C1 segment of cervical spinal cord (tissue), 14 donors: ENCODE data around the gene LRRC38.
A peak's percentile ranks its signal among the peaks of the same experiment; 100 is the strongest.

ENCODE experiments used
- DNase-seq, 14 donors: peaks; one replicate each; lab custom pipeline; 2025; lab: John Stamatoyannopoulos, UW

The LRRC38 gene

DNA sequence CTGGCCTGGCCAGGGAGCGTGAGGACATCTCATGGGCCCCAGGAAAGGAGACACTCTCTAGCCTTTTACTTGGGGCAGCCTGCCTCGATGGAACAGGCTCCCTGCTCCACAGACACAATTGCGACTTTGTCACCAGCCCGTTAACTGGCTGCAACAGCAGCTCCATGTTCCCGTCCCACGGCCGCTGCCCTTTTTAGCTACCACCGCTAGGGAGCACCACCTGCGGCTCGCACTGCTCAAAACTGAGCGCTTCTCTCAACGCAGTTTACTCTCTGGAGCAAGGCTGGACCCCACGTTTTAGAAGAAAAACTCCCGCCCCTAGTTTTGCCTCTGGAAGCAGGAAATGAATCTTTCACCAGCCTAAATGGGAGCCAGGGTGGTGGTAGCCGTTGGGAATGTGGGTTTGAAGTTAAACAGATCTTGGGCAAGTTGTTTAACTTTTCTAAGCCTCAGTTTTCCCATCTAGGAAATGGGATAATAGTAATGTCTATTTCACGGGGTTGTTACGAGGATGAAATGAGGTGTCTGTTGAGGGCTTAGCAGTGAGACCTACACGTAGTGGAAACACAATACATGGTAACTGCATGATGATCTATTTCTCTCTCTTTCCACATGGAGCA is 3.5 kb upstream of the LRRC38 start:
- DNase-seq: peak in 3 of 14 donors; percentile 2 to 18 (median 6)

DNA sequence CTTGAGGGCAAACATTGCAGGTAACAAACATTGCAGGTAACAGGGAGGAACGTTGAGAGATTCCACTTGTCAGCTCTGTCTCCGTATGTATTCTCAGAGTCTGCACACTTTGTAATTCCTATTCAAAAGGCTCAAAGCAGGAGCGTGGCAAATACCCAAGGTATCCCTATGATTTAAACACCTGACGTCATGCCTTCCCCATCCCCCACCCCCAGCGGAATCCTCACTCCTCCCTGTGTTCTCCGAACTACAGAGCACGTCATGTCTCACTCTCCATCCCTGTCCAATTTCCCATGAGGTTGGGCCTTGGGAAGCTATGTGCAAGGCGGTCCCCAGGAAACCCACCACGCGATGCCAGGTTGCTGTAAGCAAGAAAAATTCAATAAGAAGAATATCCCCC is 2.8 kb upstream of the LRRC38 start:
- DNase-seq: no peak

DNA sequence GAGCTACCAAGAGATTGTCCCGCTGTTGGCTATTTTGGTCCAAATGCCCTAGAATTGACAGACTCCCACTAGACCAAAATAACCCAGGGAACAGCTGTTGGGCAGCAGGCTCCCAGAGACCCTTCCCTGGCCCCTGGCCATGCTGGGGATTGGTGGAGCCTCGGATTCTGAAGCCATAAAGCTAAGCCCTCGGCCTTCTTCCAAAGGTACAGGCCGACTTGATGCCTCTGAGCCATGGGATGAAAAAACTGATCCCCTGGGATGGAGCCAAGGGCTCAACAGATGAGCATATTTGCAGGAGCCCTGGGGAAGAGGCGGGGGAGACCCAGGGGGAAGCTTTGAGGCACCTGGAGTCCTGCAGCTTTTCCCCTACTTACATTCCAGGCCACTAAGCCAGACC is 1.0 kb upstream of the LRRC38 start:
- DNase-seq: no peak

DNA sequence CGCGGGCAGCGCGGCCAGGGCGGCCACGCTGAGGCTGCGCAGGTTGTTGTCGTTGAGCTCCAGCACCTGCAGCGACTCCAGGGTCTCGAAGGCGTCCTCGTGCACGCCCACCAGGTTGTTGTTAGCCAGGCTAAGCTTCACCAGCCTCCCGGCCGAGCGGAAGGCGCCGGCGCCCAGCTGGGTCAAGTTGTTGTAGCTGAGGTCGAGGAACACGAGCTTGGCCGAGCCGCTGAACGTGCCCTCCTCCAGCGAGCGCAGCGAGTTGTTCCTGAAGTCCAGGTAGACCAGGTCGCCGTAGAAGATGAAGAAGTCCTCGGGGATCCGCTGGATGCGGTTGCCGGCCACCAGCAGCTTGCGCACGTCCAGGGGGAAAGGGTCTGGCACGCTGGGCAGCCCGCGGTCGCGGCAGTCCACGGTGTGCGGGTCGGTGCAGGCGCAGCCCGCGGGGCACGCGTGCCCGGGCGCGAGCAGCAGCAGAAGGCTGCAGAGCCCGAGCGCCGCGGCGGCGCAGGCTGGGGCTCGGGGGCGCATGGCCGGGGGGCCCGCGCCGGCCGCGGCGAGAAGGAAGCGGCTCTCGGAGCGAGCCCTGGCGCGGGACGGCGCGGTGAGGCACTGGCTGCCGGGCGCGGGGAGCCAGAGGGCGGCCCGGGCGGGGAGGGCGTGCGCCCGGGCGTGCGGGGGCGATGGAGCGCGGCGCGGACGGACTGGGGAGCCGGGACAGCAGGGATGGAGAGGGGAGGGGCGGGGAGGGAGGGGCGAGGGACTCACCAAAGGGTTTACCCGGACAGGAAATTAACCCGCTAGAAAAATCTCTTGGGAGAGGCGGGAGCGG is 524 bp downstream of the LRRC38 start:
- DNase-seq: no peak

DNA sequence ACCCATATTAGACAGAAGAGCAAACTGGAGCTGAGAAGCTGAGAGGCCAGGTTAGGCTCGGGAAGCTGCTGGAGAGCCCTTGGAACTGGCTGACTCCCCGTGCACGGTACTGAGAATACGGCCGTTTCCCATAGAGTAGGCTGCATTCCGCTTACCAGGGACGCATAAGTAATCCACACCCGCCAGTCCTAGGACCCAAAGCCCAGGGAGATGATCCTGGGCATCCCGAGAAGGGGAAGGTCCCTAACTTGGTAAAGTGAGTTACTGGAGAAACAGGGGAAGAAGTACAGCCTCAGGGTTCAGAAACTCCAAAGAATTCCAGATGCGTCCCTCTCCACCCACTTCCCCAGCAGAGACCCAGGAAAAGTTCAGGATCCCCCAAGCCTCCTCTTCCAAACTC is 1.3 kb downstream of the LRRC38 start:
- DNase-seq: no peak

DNA sequence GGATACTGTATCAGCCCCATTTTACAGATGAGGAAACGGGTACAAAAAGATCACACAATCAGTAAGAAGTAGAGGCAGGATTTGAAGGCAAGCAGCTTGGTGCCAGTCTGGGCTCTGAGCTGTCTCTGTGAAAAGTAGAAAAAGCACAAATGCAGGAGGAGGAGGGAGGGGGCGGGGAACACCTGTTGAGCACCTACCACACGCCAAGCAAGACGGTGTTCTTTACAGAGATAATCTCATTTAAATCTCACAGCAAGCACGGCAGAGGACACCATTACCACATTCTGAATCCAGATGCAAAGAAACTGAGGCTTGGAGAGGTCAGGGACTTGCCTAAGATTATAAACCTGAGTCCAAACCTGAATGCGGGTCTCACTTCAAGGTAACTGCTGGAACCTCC is 3.3 kb downstream of the LRRC38 start:
- DNase-seq: no peak

DNA sequence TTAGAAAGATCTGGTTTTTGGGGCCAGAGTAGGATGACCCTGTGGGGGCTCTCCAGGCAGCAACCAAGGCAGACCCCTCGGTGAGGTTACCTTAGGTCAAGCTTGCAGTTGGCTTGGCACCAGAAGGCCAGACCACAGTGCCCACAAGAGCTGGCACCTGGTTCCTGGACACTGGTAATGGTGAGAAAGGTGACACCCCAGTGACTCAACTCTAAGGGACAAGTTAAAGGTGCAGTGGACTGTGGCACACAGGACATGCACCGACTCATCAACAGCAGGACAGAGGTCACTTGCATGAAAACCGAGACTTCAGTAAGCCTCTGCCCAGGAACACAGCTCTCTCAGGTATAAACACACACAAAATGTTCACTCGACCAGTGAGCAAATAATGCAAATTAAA is 6.7 kb downstream of the LRRC38 start:
- no peak for DNase-seq

DNA sequence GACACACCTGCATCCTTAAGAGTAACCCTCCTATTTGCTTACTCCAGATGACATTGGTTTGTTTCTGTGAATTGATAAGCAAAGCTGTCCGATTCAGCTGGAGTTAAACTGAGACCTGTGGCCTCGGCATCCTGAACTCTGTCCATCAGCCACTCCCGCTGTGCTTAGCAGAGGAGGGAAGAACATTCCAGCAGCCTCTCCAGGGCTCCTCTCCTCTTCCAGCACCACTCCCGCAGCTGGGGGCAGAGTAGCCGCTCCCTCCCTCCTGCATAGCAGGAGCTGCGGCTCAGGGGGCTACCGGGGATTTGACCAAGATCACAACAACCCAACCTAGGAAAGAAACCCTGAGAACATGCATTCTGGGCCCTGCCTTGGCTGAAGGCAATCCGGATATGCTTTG is 8.8 kb downstream of the LRRC38 start:
- no peak for DNase-seq

DNA sequence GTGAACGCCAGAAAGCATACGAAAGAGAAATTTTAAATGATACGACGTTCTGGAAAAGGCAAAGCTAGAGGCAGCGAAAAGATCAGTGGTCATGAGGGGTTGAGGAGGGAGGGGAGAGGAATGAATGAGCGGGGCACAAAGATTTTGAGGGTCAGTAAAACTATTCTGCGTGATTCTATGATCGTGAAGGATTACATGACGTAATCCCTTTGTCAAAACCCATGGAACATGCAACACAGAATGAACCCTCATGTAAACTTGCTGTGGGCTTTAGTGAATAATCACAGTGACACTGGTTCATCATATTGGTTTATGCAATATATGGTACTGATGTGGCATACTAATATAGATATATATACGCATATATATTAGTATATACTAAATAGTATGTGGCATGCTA is 13.0 kb downstream of the LRRC38 start:
- no peak for DNase-seq

DNA sequence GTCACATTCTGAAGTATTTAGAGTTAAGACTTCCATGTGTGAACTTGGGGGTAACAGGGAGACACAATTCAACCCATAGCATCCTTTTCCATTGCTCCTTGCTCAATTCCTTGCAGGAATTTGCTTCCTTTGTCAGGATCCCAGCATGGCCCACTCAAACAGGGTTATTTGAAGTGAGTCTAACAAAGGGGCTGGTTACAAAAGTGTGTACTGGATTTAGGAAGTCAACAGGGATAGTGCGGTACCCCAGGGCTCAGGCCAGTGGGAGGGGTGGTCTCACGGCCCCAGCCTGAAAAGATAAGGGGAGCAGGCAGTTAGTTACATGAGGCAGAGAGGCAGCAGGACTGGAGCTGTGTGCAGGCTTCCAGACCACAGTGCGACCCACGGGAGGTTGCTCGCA is 14.4 kb downstream of the LRRC38 start:
- DNase-seq: no peak

DNA sequence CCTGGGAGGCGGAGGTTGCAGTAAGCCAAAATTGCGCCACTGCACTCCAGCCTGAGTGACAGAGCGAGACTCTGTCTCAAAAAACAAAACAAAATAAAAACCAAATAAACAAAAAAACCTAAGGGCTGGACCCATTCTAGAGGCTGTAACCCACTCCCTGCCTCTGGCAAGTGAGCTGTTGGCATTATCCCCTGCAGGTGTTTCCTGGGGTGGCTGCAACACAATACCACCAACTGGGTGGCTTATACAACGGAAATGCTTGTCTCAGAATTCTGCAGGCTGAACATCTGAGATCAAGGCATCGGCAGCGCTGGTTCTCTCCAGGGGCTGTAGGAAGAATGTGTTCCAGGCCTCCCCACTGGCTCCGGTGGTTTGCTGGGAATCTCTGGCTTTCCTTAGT is 15.2 kb downstream of the LRRC38 start:
- no peak for DNase-seq

DNA sequence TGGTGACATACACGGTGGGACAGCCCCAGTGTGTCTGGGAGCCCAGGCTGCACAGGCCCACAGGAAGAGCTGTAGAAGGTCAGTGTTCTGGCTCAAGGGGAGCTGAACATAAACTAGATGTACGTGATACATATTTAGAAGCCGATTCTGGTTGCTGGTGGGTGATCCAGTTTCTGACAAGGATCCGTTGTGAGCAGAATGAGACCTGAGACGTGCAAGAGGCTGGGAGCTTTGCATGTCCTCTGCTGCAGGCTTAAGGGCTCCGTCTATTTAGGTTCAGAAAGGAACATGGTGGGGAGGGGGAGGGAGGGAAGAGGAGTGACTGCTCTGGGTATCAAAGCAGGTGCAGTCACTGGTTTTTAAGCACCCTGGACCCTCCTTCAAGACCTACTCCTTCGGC is 18.6 kb downstream of the LRRC38 start:
- no peak for DNase-seq

DNA sequence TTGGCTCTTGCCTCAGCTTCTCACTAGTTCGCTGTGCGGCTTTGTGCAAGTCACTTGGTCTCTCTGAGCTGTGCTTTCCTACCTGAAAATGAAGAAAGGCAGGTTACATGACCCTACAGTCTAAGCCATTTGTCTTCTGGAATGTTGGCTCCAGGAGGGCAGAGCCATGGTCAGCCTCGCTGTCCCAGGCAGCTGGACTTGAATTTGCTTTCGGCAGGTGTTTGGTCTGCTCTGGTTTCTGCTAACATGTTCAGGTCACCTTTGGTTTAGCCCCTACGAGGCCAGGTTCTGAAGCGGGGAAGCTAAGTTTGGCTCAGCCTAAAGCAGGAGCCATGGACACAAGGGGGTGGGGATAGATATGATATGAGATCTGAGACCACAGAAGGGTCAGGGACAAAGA is 19.1 kb downstream of the LRRC38 start:
- no peak for DNase-seq

DNA sequence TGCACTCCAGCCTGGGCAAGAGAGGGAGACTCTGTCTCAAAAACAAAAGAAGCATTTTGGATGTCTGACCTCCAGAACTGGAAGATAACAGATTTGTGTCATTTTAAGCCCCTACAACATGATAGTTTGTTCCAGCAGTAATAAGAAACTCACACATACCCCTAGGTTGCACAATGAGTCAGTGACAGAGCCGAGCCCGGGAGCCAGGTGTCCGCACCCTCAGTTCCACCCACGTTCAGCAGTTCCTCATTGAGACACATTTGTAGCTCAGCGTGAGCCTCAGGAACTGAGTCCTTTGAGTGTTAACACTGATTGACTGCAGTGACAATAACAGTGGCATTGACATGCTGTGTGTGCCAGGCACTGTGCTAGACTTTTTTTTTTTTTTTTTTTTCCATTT is 19.8 kb downstream of the LRRC38 start:
- DNase-seq: no peak

DNA sequence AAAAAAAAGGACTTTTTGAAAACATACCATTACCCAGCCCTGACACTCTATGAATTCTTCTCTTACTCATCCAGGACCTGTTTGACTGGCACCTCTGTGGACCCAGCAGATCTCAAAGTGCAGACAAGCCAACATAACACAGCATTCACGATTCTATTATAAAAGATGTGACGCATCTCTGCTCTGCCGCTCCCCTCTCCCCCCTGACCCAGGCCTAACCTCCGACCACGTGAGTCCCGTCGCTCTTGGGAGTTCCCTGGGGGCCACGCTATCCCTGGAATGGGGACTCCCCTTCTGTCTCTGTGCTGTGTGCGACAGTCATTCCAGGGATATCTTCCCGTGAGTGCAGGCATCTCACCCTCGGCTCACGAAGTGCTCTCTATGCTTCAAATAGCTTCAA is 21.1 kb downstream of the LRRC38 start:
- DNase-seq: no peak

DNA sequence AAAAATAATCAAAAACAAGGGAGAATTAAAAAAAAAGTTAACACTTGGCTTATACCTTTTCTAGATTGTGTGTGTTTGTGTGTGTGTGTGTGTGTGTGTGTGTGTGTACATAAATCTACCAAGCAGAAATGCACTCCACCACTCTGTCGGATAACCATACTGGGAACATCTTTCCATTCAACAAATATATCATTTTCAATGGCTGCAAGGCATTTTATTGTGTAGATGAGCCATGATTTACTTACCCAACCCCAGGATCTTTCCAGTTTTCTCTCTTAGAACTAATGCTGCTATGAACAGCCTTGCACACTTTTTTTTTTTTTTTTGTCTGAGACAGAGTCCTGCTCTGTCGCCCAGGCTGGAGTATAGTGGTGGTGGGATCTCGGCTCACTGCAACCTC is 25.8 kb downstream of the LRRC38 start:
- DNase-seq: no peak

DNA sequence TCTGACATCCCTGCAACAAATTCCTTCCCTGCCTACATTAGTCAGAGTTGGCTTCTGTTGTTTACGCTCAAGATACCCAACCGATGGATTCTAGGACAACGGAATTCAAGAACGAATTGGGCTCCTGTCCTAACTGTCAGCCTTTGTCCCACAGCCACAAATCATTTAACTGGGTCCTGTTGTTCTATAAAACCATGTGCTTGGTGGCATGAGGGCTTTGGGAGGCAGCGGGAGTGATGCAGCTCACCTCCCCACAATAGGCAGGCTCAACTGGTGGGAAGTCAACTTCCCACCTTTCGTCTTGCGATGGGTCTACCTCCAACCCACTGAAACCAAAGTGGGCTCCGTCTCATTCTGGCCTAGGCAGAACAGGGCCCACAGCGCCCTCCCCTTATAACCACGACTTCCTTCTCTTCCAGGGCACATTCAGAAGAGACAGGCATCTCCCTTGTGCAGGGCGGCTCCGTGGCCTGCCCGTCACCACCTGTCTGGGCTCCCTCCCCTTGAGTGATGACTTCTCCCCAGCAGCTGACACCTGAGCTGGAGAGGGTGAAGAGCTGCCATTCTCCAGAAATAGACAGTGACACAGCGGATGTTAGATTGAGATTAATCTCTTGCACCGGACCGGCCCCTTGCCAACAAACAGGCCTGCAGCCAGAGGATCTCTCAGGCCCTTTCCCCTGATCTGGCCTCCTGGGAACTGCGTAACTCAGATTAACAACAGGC is 26.5 kb downstream of the LRRC38 start:
- no peak for DNase-seq

DNA sequence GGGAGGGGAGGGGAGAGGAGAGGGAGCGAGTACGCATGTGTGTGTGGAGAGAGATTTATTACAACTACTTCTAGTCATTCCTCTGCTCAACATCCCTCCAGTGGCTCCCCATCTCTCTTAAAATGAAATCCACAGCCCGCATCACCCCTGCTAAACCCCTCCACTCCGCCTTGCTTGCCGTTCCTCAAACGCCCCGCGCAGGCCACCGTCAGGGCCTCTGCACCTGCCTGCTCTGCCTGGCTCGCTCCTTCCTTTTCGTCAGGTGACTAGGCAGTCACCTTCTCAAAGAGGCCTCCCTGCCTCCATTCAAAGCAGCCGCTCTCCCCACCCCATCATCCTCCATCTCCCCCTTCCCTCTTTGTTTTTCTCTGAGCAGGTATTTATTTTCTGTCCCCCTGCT is 29.9 kb downstream of the LRRC38 start:
- no peak for DNase-seq

DNA sequence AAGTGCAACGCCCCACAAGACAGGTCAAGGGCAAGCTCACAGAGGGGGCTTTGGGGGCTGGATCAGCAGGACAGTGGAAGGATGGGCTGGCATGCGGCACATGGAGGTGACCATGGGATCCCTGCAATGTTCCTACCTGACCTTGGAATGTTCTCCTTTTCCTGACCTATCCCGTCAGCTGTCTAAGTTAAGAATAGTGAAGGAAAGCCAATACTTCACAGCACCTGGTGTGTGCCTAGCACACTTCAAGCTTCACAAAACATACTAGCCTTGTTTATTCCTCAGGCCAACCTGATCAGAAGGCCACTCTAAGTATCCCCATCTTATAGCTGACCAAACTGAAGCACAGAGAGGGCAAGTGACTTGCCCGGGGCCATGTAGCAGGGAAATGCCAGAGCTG is 31.2 kb downstream of the LRRC38 start:
- DNase-seq: no peak

DNA sequence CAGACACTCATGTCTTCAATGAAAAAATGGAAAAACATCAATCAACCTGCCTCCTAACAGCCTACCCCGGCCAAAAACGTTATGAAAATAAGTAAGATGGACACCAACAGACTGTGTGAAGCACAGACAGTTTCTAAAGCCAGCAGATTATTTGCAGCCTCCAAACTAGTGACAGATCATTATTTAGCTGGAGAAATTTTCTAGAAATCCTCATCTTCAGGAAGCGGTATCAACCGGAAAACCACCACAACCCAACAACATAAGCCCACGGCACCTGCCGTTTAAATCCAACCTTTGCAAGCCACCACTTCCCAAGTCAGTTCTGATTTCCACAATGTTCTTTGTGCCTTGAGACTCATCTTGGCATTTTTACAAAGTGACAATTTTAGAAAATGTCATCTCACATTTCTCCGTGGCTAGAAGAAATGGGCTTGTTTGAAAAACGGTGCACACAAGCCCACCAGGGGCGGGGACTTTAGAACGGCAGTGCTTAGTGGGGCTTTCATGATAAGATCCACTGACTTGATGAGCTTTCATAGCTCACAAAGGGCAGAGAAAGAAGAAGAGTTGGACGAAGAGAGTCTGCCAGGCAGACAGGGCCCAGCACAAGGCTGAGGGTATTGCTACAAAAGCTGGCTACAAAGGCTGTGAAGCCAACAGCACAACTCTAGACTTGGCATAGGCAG is 34.5 kb downstream of the LRRC38 start:
- DNase-seq: no peak

DNA sequence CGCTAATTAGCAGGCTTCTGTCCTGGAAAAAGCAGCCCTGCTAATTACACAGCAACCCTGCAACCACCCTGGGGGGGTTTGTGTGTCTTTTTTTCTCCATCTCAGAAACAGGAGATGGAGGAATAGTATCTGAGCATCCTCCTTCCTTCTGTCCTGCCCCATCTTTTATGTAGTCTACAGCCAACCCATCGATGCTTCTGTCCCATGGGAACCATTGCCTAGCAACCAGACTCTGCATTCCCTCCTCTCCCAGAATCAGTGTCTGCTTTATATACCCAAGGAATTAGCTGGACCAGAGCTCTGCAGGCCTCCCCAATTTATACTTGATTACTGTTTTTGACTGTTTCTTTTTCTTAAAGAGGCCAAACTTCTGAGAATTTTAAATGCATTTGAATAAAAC is 35.1 kb downstream of the LRRC38 start:
- no peak for DNase-seq

DNA sequence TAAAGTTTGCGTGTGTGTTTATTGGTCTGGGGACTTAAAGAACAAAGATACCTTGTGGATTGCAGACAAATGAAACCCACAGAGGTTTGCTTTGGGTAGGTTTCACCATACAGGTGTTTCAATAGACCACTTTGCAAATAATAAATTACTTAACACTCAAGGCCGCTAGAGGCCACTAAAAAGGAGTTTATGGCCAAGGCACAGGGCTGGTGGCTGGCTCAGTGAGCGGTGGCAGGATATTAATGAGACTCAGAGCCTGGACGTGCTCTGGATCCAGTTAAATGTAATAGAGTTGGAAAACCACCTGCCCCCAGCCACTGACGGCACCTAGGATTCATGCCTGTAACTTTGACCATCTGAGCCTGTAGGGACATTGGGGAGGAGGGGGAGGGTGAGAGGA is 44.5 kb downstream of the LRRC38 start:
- DNase-seq: no peak
